Adrenal gland (tissue), 5 donors: ENCODE results near the gene ADAMTSL1.

Source experiments
- CTCF ChIP-seq, 6 experiments: fragments of 450-650 bp in 4 of 6; fragments of 200-600 bp in 2 of 6; sonication (generic) in 1 of 6; IDR thresholded peaks; 1 replicate in 5 of 6; 2 replicates in 1 of 6; pipeline versions ENCODE4 v1.5.1 to v1.8.0; 2016 to 2021; ENCODE audit warnings: antibody characterized with exemption in 6 of 6, mild to moderate bottlenecking in 2 of 6, moderate library complexity in 1 of 6
- POLR2A ChIP-seq, 2 donors: fragments of 450-650 bp; IDR thresholded peaks; one replicate each; pipeline ENCODE4 v1.6.1; 2017; ENCODE audit warnings: antibody characterized with exemption in 2 of 2, mild to moderate bottlenecking in 2 of 2, moderate library complexity in 1 of 2
- donor health status: DM: no; HTN: no; CAD: no.

GRCh38 chr9:18754537-18754936 lies 280.6 kb downstream of the ADAMTSL1 start:
- TF ChIP-seq CTCF (IDR thresholded peaks at IDR 0.05), result no peak
- TF ChIP-seq POLR2A (IDR thresholded peaks at IDR 0.05), result no peak
